A673 (cell line): ENCODE measurements around the gene JAG1. TPM values are rescaled to one million over a fixed set of nuclear protein-coding genes. Genes with fewer than 3 reads are reported as not detected.

Source experiments
- Bru-seq: library from RNA; stranded (reverse); fragments of 400-500 nt; gene quantifications from one replicate; lab custom pipeline; 2021; lab: Mats Ljungman, UMichigan
- BruChase-seq, 2 experiments: library from RNA; stranded (reverse); fragments of 400-500 nt; gene quantifications; one replicate each; lab custom pipeline; 2021; lab: Mats Ljungman, UMichigan
- BruUV-seq: library from RNA; stranded (reverse); fragments of 400-500 nt; replicated peaks from 2 replicates; lab custom pipeline; 2021; lab: Mats Ljungman, UMichigan
- CTCF ChIA-PET: fragments of 300-600 bp; sonication (Branson Sonifier 250); formaldehyde crosslinking; loops from one replicate; lab custom pipeline; 2022; ENCODE audit warnings: antibody characterized with exemption; lab: Charles Lee
- POLR2A ChIA-PET: fragments of 300-600 bp; sonication (Branson Sonifier 250); formaldehyde crosslinking; loops from one replicate; lab custom pipeline; 2022; ENCODE audit warnings: antibody characterized with exemption; ENCODE audit not compliant: low non-redundant PET; lab: Charles Lee
- DNase-seq: peaks from one replicate; pipeline ENCODE4 v3.0.0-alpha.2; 2015; ENCODE audit warnings: low spot score
- H3K27ac ChIP-seq: fragments of 200-600 bp; sonication (generic); 2 replicates; pipeline ENCODE4 v1.5.1; 2016; ENCODE audit warnings: mixed run types, low read depth, mild to moderate bottlenecking, mixed read lengths, antibody characterized with exemption, low read length; ENCODE audit not compliant: poor library complexity, severe bottlenecking
- H3K27me3 ChIP-seq: fragments of 200-600 bp; sonication (generic); replicated peaks from 2 replicates; pipeline ENCODE4 v1.6.1; 2017; ENCODE audit warnings: mixed run types, low read depth, mild to moderate bottlenecking, mixed read lengths, antibody characterized with exemption, low read length; ENCODE audit not compliant: insufficient read depth, poor library complexity
- H3K36me3 ChIP-seq: fragments of 200-600 bp; sonication (generic); 2 replicates; pipeline ENCODE4 v1.6.1; 2016; ENCODE audit warnings: mixed run types, mild to moderate bottlenecking, mixed read lengths, antibody characterized with exemption, low read length; ENCODE audit not compliant: insufficient read depth, poor library complexity, severe bottlenecking
- H3K4me1 ChIP-seq: fragments of 200-600 bp; sonication (generic); 2 replicates; pipeline ENCODE4 v1.6.1; 2017; ENCODE audit warnings: mixed run types, mild to moderate bottlenecking, mixed read lengths, antibody characterized with exemption, low read length; ENCODE audit not compliant: insufficient read depth, poor library complexity, severe bottlenecking
- H3K4me3 ChIP-seq: fragments of 200-600 bp; sonication (generic); 2 replicates; pipeline ENCODE4 v1.5.1; 2016; ENCODE audit warnings: low read depth, mixed run types, mild to moderate bottlenecking, mixed read lengths, low read length; ENCODE audit not compliant: poor library complexity, severe bottlenecking
- H3K9me3 ChIP-seq: fragments of 200-600 bp; sonication (generic); 2 replicates; pipeline ENCODE4 v1.6.1; 2016; ENCODE audit warnings: mixed run types, low read depth, mild to moderate bottlenecking, mixed read lengths, antibody characterized with exemption, low read length; ENCODE audit not compliant: poor library complexity, severe bottlenecking
- CTCF ChIP-seq: fragments of 300-800, 200-600 bp; sonication (generic); conservative IDR thresholded peaks from 2 replicates; pipeline ENCODE4 v1.5.1; 2017; ENCODE audit warnings: low read depth, mild to moderate bottlenecking, antibody characterized with exemption, low read length, moderate library complexity, mixed read lengths
- EZH2 ChIP-seq: fragments of 200-600 bp; sonication (generic); IDR thresholded peaks from 2 replicates; pipeline ENCODE4 v1.6.1; 2017; ENCODE audit warnings: borderline replicate concordance, low read depth, mild to moderate bottlenecking, mixed read lengths, antibody characterized with exemption, low read length; ENCODE audit not compliant: poor library complexity, severe bottlenecking
- intact Hi-C: fragments of 100-400 bp; cut with micrococcal nuclease; formaldehyde crosslinking; loops from one replicate; pipeline ENCODE4 v1.10.0; 2022; ENCODE audit not compliant: unreplicated experiment
- long read RNA-seq: library from polyadenylated mRNA; stranded (forward); transcript quantifications from one replicate; pipeline ENCODE4 v2.0.0, GENCODE V29; 2022
- total RNA-seq: library from RNA; stranded (reverse); gene quantifications from 2 replicates; pipeline ENCODE4 v1.2.3, GENCODE V29; 2021

The JAG1 gene
- 42.9 and 57.5 TPM in 2 replicates for total RNA-seq
- percentile 90 among the genes with signal in this experiment for Bru-seq, nascent RNA
- percentile 87 among the genes with signal in this experiment for BruChase-seq, experiment 1, labeled RNA remaining after a 2-hour chase
- BruChase-seq, experiment 2, labeled RNA remaining after a 6-hour chase = percentile 77 among the genes with signal in this experiment
- long read RNA-seq, full-length matches to known transcripts = 23 of 53 reads
- long read RNA-seq, partial matches to known transcripts = 22 of 53 reads
- long read RNA-seq, other reads (novel, unspliced or antisense) = 8 of 53 reads

DNA sequence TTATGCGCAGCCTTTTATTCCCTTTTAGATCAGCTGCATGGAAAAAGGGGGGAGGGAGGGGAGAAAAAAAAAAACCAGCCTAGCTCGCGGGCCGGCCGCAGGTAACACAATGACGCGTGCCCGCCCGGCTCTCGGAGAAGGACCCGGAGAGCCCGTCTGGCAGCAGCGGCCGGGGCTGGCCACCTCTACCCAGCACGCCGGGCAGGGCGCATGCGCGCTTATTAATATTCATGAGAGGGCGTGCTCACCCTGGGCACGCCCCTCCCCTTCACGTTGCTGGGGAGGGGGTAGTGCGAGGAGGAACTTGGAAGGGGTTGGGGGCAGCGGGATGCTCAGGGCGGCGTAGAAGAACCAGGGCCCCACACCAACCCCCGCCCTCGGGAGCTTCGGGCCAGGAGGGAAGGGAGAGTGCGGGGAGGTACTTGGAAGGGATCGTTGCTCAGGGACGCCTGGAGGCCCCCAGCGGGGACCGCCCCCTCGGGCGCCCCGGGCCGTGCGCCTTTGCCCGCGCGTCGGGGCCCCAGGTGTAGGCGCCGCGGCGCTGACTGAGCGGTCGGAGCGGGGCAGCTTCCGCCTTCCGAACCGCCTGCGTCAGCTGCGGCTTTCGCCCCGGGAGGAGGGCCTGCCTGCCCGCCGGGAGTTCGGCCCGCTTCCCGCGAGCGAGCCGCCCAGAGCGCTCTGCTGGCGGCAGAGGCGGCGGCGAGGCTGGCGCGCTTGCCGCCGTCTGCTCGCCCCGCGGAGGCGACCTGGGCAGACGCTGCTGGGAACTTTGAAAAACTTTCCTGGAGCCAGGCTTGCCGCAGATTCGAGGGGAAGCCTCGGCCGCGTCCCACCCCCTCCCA is at the start of gene JAG1:
JAG1 (minus strand) TSS at position 158 of the 842 bp plus-strand sequence. CDS start 469 bp downstream, outside the sequence.
- peak within 1 kb of the TSS; percentile 59 for H3K4me3 ChIP-seq
- no TSS peak for BruUV-seq

DNA sequence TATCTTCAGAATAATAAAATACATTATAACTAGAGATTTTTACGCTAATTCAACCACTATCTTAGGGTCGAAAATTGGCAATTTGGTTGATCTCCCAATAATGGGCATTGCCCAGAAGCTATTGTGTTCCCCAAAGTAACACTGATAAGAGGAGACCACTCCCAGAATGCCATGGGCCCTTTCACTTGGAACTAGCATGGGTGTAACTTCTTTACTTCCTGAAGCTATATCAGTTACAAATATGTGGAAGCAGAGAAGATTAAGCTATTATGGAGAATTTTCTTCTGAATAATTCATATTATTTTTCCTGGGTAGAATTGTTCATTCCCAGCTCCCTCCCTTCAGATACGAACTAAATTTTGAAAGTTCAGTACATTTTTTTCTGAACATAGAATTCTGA is 48.2 kb upstream of the JAG1 start:
- Histone ChIP-seq H3K9me3 (no peaks in the 10 kb centered on the region), H3K4me1 (peaks cover 47% of the 10 kb centered on the region), H3K27me3 (peaks cover 8% of the 10 kb centered on the region), H3K36me3 (no peaks in the 10 kb centered on the region), H3K27ac (no peak overlapping the region), H3K4me3 (no peak overlapping the region)
- ChIA-PET CTCF (no interaction called here), POLR2A (no interaction called here)
- TF ChIP-seq CTCF (no peak), EZH2 (no peak)
- DNase-seq = no peak
- no TSS peak for BruUV-seq
- intact Hi-C loops = no loop called here

More for the DNA sequence above, at the start of gene JAG1:
- no peak for TF ChIP-seq CTCF
- TF ChIP-seq EZH2 = no peak
- Histone ChIP-seq H3K4me1 (peaks cover 34% of the 10 kb centered on the region), H3K27me3 (no peaks in the 10 kb centered on the region), H3K9me3 (no peaks in the 10 kb centered on the region), H3K36me3 (no peaks in the 10 kb centered on the region), H3K27ac (peak within 1 kb of the TSS; percentile 75)
- CTCF ChIA-PET = no interaction called here
- POLR2A ChIA-PET = interaction anchor here (0.6 kb wide), 1 partner anchor 453 kb away, joined by 3 read pairs; no protein-coding TSS in a partner anchor
- DNase-seq = peak; percentile 94
- intact Hi-C loops = loop anchor here (5.0 kb wide), 7 partner anchors 207 to 868 kb away; no protein-coding TSS in a partner anchor

DNA sequence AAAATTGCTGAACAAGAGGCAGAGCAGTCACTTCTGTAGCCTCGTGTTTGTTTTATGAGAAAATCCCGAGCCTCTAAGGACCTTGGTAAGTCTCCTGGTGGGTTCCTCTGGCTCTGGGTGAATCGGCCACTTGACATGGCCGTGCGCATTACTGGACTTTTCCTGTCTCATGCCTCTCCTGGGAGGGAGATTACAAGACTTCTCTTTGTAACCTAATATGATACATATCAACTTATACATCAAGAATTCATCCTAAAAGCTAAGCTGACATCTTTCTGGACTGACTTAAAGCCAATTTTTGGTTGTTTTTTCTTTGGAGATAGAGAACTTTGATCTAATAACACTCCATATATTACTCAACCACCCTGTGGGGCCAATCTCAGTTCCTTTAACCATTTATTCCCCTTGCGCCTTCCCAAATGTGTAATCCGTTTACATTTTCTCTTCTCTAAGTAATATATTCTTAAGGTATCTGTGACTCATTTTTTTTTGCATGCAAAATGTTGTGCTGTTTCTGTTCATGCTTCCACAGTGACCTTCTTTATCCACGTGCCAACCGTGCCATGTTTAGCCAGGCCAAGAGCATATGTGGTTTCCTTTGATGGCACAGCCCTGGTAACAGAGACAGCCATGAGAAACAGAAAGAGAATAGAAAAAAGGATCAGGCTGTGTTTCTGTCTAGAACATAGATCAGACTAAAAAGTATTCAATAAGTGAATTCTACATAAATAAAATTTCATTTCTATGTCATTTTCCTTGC is 47.5 kb upstream of the JAG1 start:
- Histone ChIP-seq H3K27ac (no peak overlapping the region), H3K36me3 (no peaks in the 10 kb centered on the region), H3K27me3 (peaks cover 8% of the 10 kb centered on the region), H3K9me3 (no peaks in the 10 kb centered on the region), H3K4me3 (no peak overlapping the region), H3K4me1 (peaks cover 54% of the 10 kb centered on the region)
- ChIA-PET POLR2A (no interaction called here), CTCF (no interaction called here)
- intact Hi-C loops = no loop called here
- DNase-seq = no peak
- no peak for TF ChIP-seq EZH2
- TF ChIP-seq CTCF = no peak
- no TSS peak for BruUV-seq
